ENCODE results near the gene STIM2.
"Not testable (repeated sequence)": the region's sequence is repeated elsewhere in the genome, so short reads cannot be mapped to it uniquely, and the experiment has no call there.

Gene STIM2

GRCh38 chr4:26860157-26860921 lies at the start of gene STIM2:
TSS of gene STIM2 (plus strand) at chr4:26860841.
- peak; percentile 99 for DNase-seq

GRCh38 chr4:26811571-26811970 lies 49.1 kb upstream of the STIM2 start:
- DNase-seq, result not testable (repeated sequence)

GRCh38 chr4:26812049-26812714 lies 48.5 kb upstream of the STIM2 start:
- DNase-seq, result no peak

- no peak for DNase-seq
These were observed 46.9 kb upstream of the STIM2 start for GRCh38 chr4:26813698-26814097.

GRCh38 chr4:26815199-26815598 lies 45.4 kb upstream of the STIM2 start:
- no peak for DNase-seq

- no peak for DNase-seq
These were observed 44.9 kb upstream of the STIM2 start for GRCh38 chr4:26815706-26816105.

GRCh38 chr4:26819026-26819425 lies 41.6 kb upstream of the STIM2 start:
- DNase-seq, result no peak

- no peak for DNase-seq
These were observed 41.1 kb upstream of the STIM2 start for GRCh38 chr4:26819478-26820095.

- no peak for DNase-seq
These were observed 40.3 kb upstream of the STIM2 start for GRCh38 chr4:26820346-26820745.

- no peak for DNase-seq
These were observed 39.6 kb upstream of the STIM2 start for GRCh38 chr4:26821031-26821430.

- DNase-seq, result no peak
These were observed 38.8 kb upstream of the STIM2 start for GRCh38 chr4:26821677-26822503.

GRCh38 chr4:26822546-26822945 lies 38.1 kb upstream of the STIM2 start:
- no peak for DNase-seq

- not testable (repeated sequence) for DNase-seq
These were observed 37.7 kb upstream of the STIM2 start for GRCh38 chr4:26822974-26823373.

- no peak for DNase-seq
These were observed 37.1 kb upstream of the STIM2 start for GRCh38 chr4:26823583-26823982.

- DNase-seq, result no peak
These were observed 36.0 kb upstream of the STIM2 start for GRCh38 chr4:26824667-26825066.

GRCh38 chr4:26826721-26827120 lies 33.9 kb upstream of the STIM2 start:
- no peak for DNase-seq

GRCh38 chr4:26827336-26827735 lies 33.3 kb upstream of the STIM2 start:
- DNase-seq, result not testable (repeated sequence)

- no peak for DNase-seq
These were observed 32.8 kb upstream of the STIM2 start for GRCh38 chr4:26827798-26828197.

- no peak for DNase-seq
These were observed 31.6 kb upstream of the STIM2 start for GRCh38 chr4:26829018-26829417.

GRCh38 chr4:26830033-26830432 lies 30.6 kb upstream of the STIM2 start:
- DNase-seq, result no peak

- DNase-seq, result no peak
These were observed 29.9 kb upstream of the STIM2 start for GRCh38 chr4:26830701-26831100.

GRCh38 chr4:26836539-26836938 lies 24.1 kb upstream of the STIM2 start:
- DNase-seq, result no peak

Measured in left hindlimb (tissue), 1 donor.